Tibial artery (tissue), 4 donors: ENCODE data around the gene TTC34.

ENCODE experiments used
- DNase-seq, 2 donors: peaks; one replicate each; pipeline ENCODE4 v3.0.0-alpha.2; 2019
- H3K27ac ChIP-seq, 2 donors: fragments of 200-600 bp; sonication (generic) in 1 of 2; 1 replicate in 1 of 2; 2 replicates in 1 of 2; pipeline ENCODE4 v1.5.1; 2018 to 2019; ENCODE audit warnings: mild to moderate bottlenecking in 1 of 2
- H3K27me3 ChIP-seq, 2 donors: fragments of 200-600 bp; sonication (generic) in 1 of 2; one replicate each; pipeline versions ENCODE4 v1.5.1 to v1.6.0; 2016 to 2019
- H3K36me3 ChIP-seq, 3 donors: fragments of 200-600 bp; sonication (generic) in 2 of 3; one replicate each; pipeline ENCODE4 v1.5.1; 2016 to 2019; ENCODE audit warnings: mild to moderate bottlenecking in 2 of 3
- H3K4me1 ChIP-seq, 4 donors: fragments of 200-600 bp; sonication (generic) in 2 of 4; 1 replicate in 3 of 4; 2 replicates in 1 of 4; pipeline ENCODE4 v1.5.1; 2016 to 2019
- H3K4me3 ChIP-seq, 2 donors: fragments of 200-600 bp; sonication (generic) in 1 of 2; 1 replicate in 1 of 2; 2 replicates in 1 of 2; pipeline ENCODE4 v1.5.1; 2018 to 2019; ENCODE audit warnings: mild to moderate bottlenecking in 2 of 2
- H3K9me3 ChIP-seq, 3 donors: fragments of 200-600 bp; sonication (generic) in 1 of 3; one replicate each; pipeline ENCODE4 v1.5.1; 2016 to 2019
- CTCF ChIP-seq, 2 experiments: fragments of 200-600 bp in 1 of 2; fragments of 450-650 bp in 1 of 2; IDR thresholded peaks; one replicate each; pipeline ENCODE4 v1.5.1; 2017 to 2019; ENCODE audit warnings: antibody characterized with exemption in 2 of 2, mild to moderate bottlenecking in 1 of 2, moderate library complexity in 1 of 2
- intact Hi-C: fragments of 100-400 bp; cut with DNase I; formaldehyde crosslinking; loops from one replicate; pipeline ENCODE4 v1.15.0; 2023; ENCODE audit warnings: low total_unique reads

Gene TTC34

GRCh38 chr1:2612591-2613365 lies 188.7 kb downstream of the TTC34 start:
- H3K36me3 ChIP-seq: no peaks in the 10 kb centered on the region
- peaks cover 0 to 52% of the 10 kb centered on the region in 2 donors for H3K27me3 ChIP-seq
- H3K4me1 ChIP-seq: peaks cover 0 to 6% (median 2%) of the 10 kb centered on the region in 4 donors
- no peak overlapping the region for H3K4me3 ChIP-seq
- no peak overlapping the region for H3K27ac ChIP-seq
- DNase-seq: no peak
- intact Hi-C loops: no loop called here
- no peak for TF ChIP-seq CTCF (IDR thresholded peaks at IDR 0.05)
- H3K9me3 ChIP-seq: peaks cover 0 to 33% (median 33%) of the 10 kb centered on the region in 3 donors

- Histone ChIP-seq H3K36me3 (no peaks in the 10 kb centered on the region), H3K27me3 (peaks cover 0 to 62% of the 10 kb centered on the region in 2 donors), H3K9me3 (peaks cover 0 to 33% (median 32%) of the 10 kb centered on the region in 3 donors), H3K4me1 (peaks cover 0 to 6% (median 2%) of the 10 kb centered on the region in 4 donors), H3K27ac (no peak overlapping the region), H3K4me3 (no peak overlapping the region)
- no peak for TF ChIP-seq CTCF (IDR thresholded peaks at IDR 0.05)
- no peak for DNase-seq
- intact Hi-C loops: no loop called here
Observed at GRCh38 chr1:2611621-2612437, 189.7 kb downstream of the TTC34 start.

- intact Hi-C loops: no loop called here
- peaks cover 0 to 66% of the 10 kb centered on the region in 2 donors for H3K27me3 ChIP-seq
- H3K9me3 ChIP-seq: peaks cover 0 to 32% (median 24%) of the 10 kb centered on the region in 3 donors
- no peak for TF ChIP-seq CTCF (IDR thresholded peaks at IDR 0.05)
- peak in 1 of 2 donors; percentile 60 for DNase-seq
- H3K4me3 ChIP-seq: no peak overlapping the region
- H3K4me1 ChIP-seq: peaks cover 0 to 6% (median 2%) of the 10 kb centered on the region in 4 donors
- no peak overlapping the region for H3K27ac ChIP-seq
- H3K36me3 ChIP-seq: no peaks in the 10 kb centered on the region
Observed at GRCh38 chr1:2611031-2611501, 190.4 kb downstream of the TTC34 start.

GRCh38 chr1:2610036-2610959 lies 191.2 kb downstream of the TTC34 start:
- peaks cover 0 to 6% (median 2%) of the 10 kb centered on the region in 4 donors for H3K4me1 ChIP-seq
- intact Hi-C loops: no loop called here

More at GRCh38 chr1:2610036-2610959, 191.2 kb downstream of the TTC34 start:
- H3K4me3 ChIP-seq: no peak overlapping the region
- peaks cover 0 to 73% of the 10 kb centered on the region in 2 donors for H3K27me3 ChIP-seq
- H3K9me3 ChIP-seq: peaks cover 0 to 24% (median 17%) of the 10 kb centered on the region in 3 donors
- DNase-seq: no peak
- TF ChIP-seq CTCF (IDR thresholded peaks at IDR 0.05): no peak
- no peak overlapping the region for H3K27ac ChIP-seq
- H3K36me3 ChIP-seq: no peaks in the 10 kb centered on the region
